CMK (cell line): ENCODE results near the gene TOMM34.

Experiments
- DNase-seq: peaks from one replicate; pipeline ENCODE4 v3.0.0-alpha.2; 2010; ENCODE audit warnings: low read depth

Gene TOMM34

GRCh38 chr20:44930517-44931168, 29.6 kb downstream of the TOMM34 start:
- DNase-seq = no peak

GRCh38 chr20:44928595-44928994, 31.6 kb downstream of the TOMM34 start:
- no peak for DNase-seq

GRCh38 chr20:44924541-44924940, 35.7 kb downstream of the TOMM34 start:
- no peak for DNase-seq

- DNase-seq = no peak
These were observed 38.8 kb downstream of the TOMM34 start for GRCh38 chr20:44921447-44921846.

GRCh38 chr20:44918761-44919160, 41.4 kb downstream of the TOMM34 start:
- DNase-seq = no peak

- no peak for DNase-seq
These were observed 41.9 kb downstream of the TOMM34 start for GRCh38 chr20:44918342-44918741.

GRCh38 chr20:44917399-44917798, 42.8 kb downstream of the TOMM34 start:
- no peak for DNase-seq

- no peak for DNase-seq
These were observed 43.6 kb downstream of the TOMM34 start for GRCh38 chr20:44916586-44916985.

GRCh38 chr20:44914924-44915323, 45.3 kb downstream of the TOMM34 start:
- DNase-seq = no peak

- no peak for DNase-seq
These were observed 48.0 kb downstream of the TOMM34 start for GRCh38 chr20:44912189-44912588.

- DNase-seq = no peak
These were observed 48.8 kb downstream of the TOMM34 start for GRCh38 chr20:44911264-44911921.

- DNase-seq = no peak
These were observed 49.4 kb downstream of the TOMM34 start for GRCh38 chr20:44910690-44911262.

GRCh38 chr20:44909872-44910689, 50.1 kb downstream of the TOMM34 start, which contains the start of gene PABPC1L:
PABPC1L (plus strand) TSS chr20:44910060; CDS start chr20:44910144, 84 bp downstream.
- DNase-seq = no peak

GRCh38 chr20:44908987-44909871, 51.0 kb downstream of the TOMM34 start:
- no peak for DNase-seq

- no peak for DNase-seq
These were observed 55.8 kb downstream of the TOMM34 start for GRCh38 chr20:44904377-44904776.

- no peak for DNase-seq
These were observed 58.2 kb downstream of the TOMM34 start for GRCh38 chr20:44901974-44902373.

GRCh38 chr20:44900231-44900854, 59.9 kb downstream of the TOMM34 start:
- DNase-seq = no peak

GRCh38 chr20:44897133-44897532, 63.1 kb downstream of the TOMM34 start:
- no peak for DNase-seq

GRCh38 chr20:44896583-44896982, 63.6 kb downstream of the TOMM34 start:
- no peak for DNase-seq

- no peak for DNase-seq
These were observed 65.2 kb downstream of the TOMM34 start for GRCh38 chr20:44894959-44895358.
